ENCODE measurements around the gene SPTBN5.

GRCh38 chr15:41922353-41922752, 28.5 kb upstream of the SPTBN5 start:
- TF ChIP-seq, protein P1, sequence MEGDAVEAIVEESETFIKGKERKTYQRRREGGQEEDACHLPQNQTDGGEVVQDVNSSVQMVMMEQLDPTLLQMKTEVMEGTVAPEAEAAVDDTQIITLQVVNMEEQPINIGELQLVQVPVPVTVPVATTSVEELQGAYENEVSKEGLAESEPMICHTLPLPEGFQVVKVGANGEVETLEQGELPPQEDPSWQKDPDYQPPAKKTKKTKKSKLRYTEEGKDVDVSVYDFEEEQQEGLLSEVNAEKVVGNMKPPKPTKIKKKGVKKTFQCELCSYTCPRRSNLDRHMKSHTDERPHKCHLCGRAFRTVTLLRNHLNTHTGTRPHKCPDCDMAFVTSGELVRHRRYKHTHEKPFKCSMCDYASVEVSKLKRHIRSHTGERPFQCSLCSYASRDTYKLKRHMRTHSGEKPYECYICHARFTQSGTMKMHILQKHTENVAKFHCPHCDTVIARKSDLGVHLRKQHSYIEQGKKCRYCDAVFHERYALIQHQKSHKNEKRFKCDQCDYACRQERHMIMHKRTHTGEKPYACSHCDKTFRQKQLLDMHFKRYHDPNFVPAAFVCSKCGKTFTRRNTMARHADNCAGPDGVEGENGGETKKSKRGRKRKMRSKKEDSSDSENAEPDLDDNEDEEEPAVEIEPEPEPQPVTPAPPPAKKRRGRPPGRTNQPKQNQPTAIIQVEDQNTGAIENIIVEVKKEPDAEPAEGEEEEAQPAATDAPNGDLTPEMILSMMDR (conservative IDR thresholded peaks at IDR 0.05; ENCODE audit: low read length), result no peak
- TF ChIP-seq EZH2phosphoT487 (IDR thresholded peaks at IDR 0.05; ENCODE audit: borderline replicate concordance), result no peak

All from Loucy (cell line).